ENCODE data around the gene WDR64.

The WDR64 gene

GRCh38 chr1:241608379-241609033 is 43.6 kb upstream of the WDR64 start:
- no peak overlapping the region for H3K4me3 Mint-ChIP-seq
- H3K27me3 Mint-ChIP-seq (ENCODE audit: low read depth, poor library complexity) = no peaks in the 10 kb centered on the region
- H3K36me3 Mint-ChIP-seq (ENCODE audit: low read depth) = peaks cover 9% of the 10 kb centered on the region
- peaks cover 8% of the 10 kb centered on the region for H3K4me1 Mint-ChIP-seq
- H3K9me3 Mint-ChIP-seq = no peaks in the 10 kb centered on the region
- H3K27ac Mint-ChIP-seq = no peak overlapping the region
- no peak for TF ChIP-seq CTCF (IDR thresholded peaks at IDR 0.05)
- no peak for DNase-seq

GRCh38 chr1:241610056-241610815 is 41.8 kb upstream of the WDR64 start:
- Mint-ChIP-seq H3K27ac (no peak overlapping the region), H3K4me3 (no peak overlapping the region), H3K27me3 (ENCODE audit: low read depth, poor library complexity) (no peaks in the 10 kb centered on the region), H3K36me3 (ENCODE audit: low read depth) (no peaks in the 10 kb centered on the region), H3K9me3 (no peaks in the 10 kb centered on the region), H3K4me1 (peaks cover 8% of the 10 kb centered on the region)
- no peak for TF ChIP-seq CTCF (IDR thresholded peaks at IDR 0.05)
- DNase-seq = no peak

GRCh38 chr1:241611063-241611462 is 41.0 kb upstream of the WDR64 start:
- H3K27me3 Mint-ChIP-seq (ENCODE audit: low read depth, poor library complexity) = no peaks in the 10 kb centered on the region
- H3K9me3 Mint-ChIP-seq = no peaks in the 10 kb centered on the region
- H3K4me3 Mint-ChIP-seq = no peak overlapping the region
- no peaks in the 10 kb centered on the region for H3K4me1 Mint-ChIP-seq
- DNase-seq = no peak
- H3K36me3 Mint-ChIP-seq (ENCODE audit: low read depth) = no peaks in the 10 kb centered on the region
- no peak overlapping the region for H3K27ac Mint-ChIP-seq
- TF ChIP-seq CTCF (IDR thresholded peaks at IDR 0.05) = peak; percentile 63

DNA sequence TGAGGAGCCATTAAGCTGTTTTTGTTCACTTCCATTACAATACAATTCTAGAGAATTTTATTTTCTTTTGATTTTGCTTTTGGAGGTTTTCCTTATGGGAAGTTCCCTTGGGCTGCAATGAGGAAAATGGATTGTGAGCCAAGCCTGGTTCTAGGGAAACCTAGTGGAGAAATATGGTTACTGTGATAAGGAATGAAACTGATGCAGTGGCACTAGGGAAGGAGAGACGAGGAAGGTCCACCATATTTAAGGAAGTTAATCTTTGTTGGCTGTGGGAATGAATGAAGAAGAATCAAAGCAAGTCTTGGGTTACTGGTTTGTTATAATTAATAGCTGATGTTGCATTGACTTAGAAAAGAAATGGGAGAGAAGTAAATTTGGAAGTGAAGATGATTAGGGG is 40.3 kb upstream of the WDR64 start:
- no peaks in the 10 kb centered on the region for H3K9me3 Mint-ChIP-seq
- H3K36me3 Mint-ChIP-seq (ENCODE audit: low read depth) = no peaks in the 10 kb centered on the region
- H3K27ac Mint-ChIP-seq = no peak overlapping the region
- H3K4me3 Mint-ChIP-seq = no peak overlapping the region
- H3K4me1 Mint-ChIP-seq = no peaks in the 10 kb centered on the region
- TF ChIP-seq CTCF (IDR thresholded peaks at IDR 0.05) = no peak
- H3K27me3 Mint-ChIP-seq (ENCODE audit: low read depth, poor library complexity) = no peaks in the 10 kb centered on the region
- DNase-seq = no peak

DNA sequence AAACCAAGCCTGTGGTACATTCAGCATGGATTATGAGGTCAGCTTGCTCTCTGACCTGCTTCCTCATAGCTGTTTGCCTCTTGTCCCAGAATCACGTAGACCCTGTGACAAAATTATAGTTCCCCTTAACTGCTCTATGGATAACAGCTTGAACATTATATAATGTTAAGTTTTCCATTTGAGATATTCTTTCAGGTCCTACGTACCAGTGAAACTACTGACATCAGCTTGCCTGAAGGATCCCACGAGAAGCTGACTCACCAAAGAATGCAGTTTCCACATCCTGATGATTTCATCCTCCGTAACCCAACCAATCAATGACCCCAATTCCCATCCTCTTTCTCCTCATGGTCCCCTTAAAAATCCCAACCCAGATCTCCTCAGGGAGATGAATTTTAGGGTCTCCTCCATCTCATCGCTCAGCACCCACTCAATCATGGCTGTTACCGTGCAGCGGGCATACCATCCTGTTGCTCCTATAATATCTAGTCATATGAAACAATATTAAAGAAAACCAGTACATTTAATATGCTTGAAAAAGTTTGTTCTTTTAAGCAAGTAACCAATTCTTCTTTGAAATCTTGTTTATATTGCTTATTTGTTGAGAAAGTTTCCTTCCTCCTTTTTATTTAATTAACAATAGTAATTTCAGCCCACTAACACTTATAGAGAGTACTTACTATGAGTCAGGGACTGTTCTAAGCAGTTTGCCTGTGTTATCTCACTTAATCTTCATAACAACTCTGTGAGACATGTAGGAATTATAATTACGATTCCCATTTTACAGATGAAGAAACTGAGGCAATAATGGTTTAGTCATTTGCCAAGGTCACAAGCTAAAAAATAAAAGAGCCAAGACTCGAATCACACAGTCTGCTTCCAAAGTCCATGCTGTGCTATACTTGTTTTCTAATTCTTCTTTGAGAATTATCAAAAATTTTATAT is 39.3 kb upstream of the WDR64 start:
- no peak for TF ChIP-seq CTCF (IDR thresholded peaks at IDR 0.05)
- H3K4me3 Mint-ChIP-seq = no peak overlapping the region
- H3K4me1 Mint-ChIP-seq = no peaks in the 10 kb centered on the region
- H3K36me3 Mint-ChIP-seq (ENCODE audit: low read depth) = no peaks in the 10 kb centered on the region
- DNase-seq = no peak
- no peaks in the 10 kb centered on the region for H3K27me3 Mint-ChIP-seq (ENCODE audit: low read depth, poor library complexity)
- no peak overlapping the region for H3K27ac Mint-ChIP-seq
- no peaks in the 10 kb centered on the region for H3K9me3 Mint-ChIP-seq

All from nephron progenitor cell (in vitro differentiated cells).